SK-N-SH (cell line): Measurements from ENCODE around the gene AUTS2. TPM values are rescaled to one million over a fixed set of nuclear protein-coding genes. Genes with fewer than 3 reads are reported as not detected.

Experiments used
- CTCF ChIA-PET: fragments of 300-600, 350-600 bp; formaldehyde crosslinking; extraction: SDS; loops from one replicate; lab custom pipeline; 2021; lab: Yijun Ruan, JAX
- POLR2A ChIA-PET: fragments of 350-600 bp; sonication (Branson Sonifier 250); formaldehyde crosslinking; extraction: SDS; loops from one replicate; lab custom pipeline; 2020; ENCODE audit warnings: antibody characterized with exemption, inconsistent platforms; lab: Yijun Ruan, JAX
- DNase-seq: peaks from one replicate; pipeline ENCODE4 v3.0.0; 2012
- H2AFZ ChIP-seq: fragments of 200-600 bp; sonication (generic); 2 replicates; pipeline ENCODE4 v1.8.1; 2016; ENCODE audit warnings: antibody characterized with exemption, mild to moderate bottlenecking, low read depth
- H3F3A ChIP-seq: fragments of 200-600 bp; sonication (generic); replicated peaks from 2 replicates; pipeline ENCODE3; 2016; ENCODE audit warnings: antibody characterized with exemption, mild to moderate bottlenecking; ENCODE audit not compliant: insufficient read depth
- H3K27ac ChIP-seq, 2 experiments: fragments of 200-500 bp in 1 of 2; fragments of 200-600 bp in 1 of 2; sonication (Bioruptor generic) in 1 of 2; sonication (generic), shearing (Covaris generic) in 1 of 2; 2 replicates each; pipeline versions ENCODE4 v1.5.1 to v1.6.1; 2014 to 2016; ENCODE audit warnings: low read depth in 2 of 2, inconsistent platforms in 1 of 2, low read length in 1 of 2, mild to moderate bottlenecking in 1 of 2, mixed read lengths in 1 of 2
- H3K27me3 ChIP-seq: fragments of 200-600 bp; sonication (generic), shearing (Covaris generic); 2 replicates; pipeline ENCODE4 v1.6.1; 2016; ENCODE audit warnings: mixed run types; ENCODE audit not compliant: insufficient read depth
- H3K36me3 ChIP-seq, 2 experiments: fragments of 200-500 bp in 1 of 2; fragments of 200-600 bp in 1 of 2; sonication (Bioruptor generic) in 1 of 2; sonication (generic) in 1 of 2; replicated peaks in 1 of 2; 2 replicates each; pipeline versions ENCODE3 to v1.5.1; 2014 to 2016; ENCODE audit warnings: low read length in 1 of 2, mild to moderate bottlenecking in 1 of 2; ENCODE audit not compliant: insufficient read depth in 2 of 2, control insufficient read depth in 1 of 2
- H3K4me1 ChIP-seq, 2 experiments: fragments of 200-500 bp in 1 of 2; fragments of 200-600 bp in 1 of 2; sonication (Bioruptor generic) in 1 of 2; sonication (generic), shearing (Covaris generic) in 1 of 2; 2 replicates each; pipeline versions ENCODE4 v1.5.1 to v1.6.1; 2014 to 2016; ENCODE audit warnings: low read depth in 1 of 2, low read length in 1 of 2, mixed run types in 1 of 2; ENCODE audit not compliant: insufficient read depth in 2 of 2, control insufficient read depth in 1 of 2
- H3K4me2 ChIP-seq: fragments of 200-600 bp; sonication (generic), shearing (Covaris generic); 2 replicates; pipeline ENCODE4 v1.6.1; 2017; ENCODE audit warnings: mixed run types
- H3K4me3 ChIP-seq, 2 experiments: fragments of 200-500 bp in 1 of 2; fragments of 200-600 bp in 1 of 2; sonication (Bioruptor generic) in 1 of 2; sonication (generic), shearing (Covaris generic) in 1 of 2; 2 replicates each; pipeline versions ENCODE4 v1.5.1 to v1.8.1; 2014 to 2016; ENCODE audit warnings: low read depth in 2 of 2, inconsistent platforms in 1 of 2, low read length in 1 of 2, mild to moderate bottlenecking in 1 of 2, mixed read lengths in 1 of 2, moderate library complexity in 1 of 2
- H3K79me2 ChIP-seq: fragments of 200-600 bp; sonication (generic); 2 replicates; pipeline ENCODE4 v1.8.1; 2017; ENCODE audit warnings: mild to moderate bottlenecking; ENCODE audit not compliant: insufficient read depth
- H3K9ac ChIP-seq: fragments of 200-600 bp; sonication (generic); 2 replicates; pipeline ENCODE4 v1.6.1; 2017; ENCODE audit warnings: mixed run types
- H3K9me2 ChIP-seq: fragments of 200-600 bp; sonication (generic); 2 replicates; pipeline ENCODE4 v1.6.1; 2017; ENCODE audit warnings: mixed run types
- H3K9me3 ChIP-seq: fragments of 200-600 bp; sonication (generic); 2 replicates; pipeline ENCODE4 v1.6.1; 2017; ENCODE audit warnings: mixed run types, mild to moderate bottlenecking, moderate library complexity
- H4K20me1 ChIP-seq: fragments of 200-600 bp; sonication (generic); 2 replicates; pipeline ENCODE4 v1.6.1; 2017; ENCODE audit warnings: mild to moderate bottlenecking, mixed run types; ENCODE audit not compliant: insufficient read depth
- ELF1 ChIP-seq: IDR thresholded peaks from 2 replicates; pipeline ENCODE4 v1.4.0; 2012
- EP300 ChIP-seq, 2 experiments: IDR thresholded peaks; 2 replicates each; pipeline versions ENCODE4 v1.4.0 to v1.6.1; 2012; ENCODE audit warnings: borderline replicate concordance in 1 of 2, low read depth in 1 of 2, low read length in 1 of 2
- FOXJ3 ChIP-seq: sonication (generic); formaldehyde crosslinking; IDR thresholded peaks from 2 replicates; pipeline ENCODE4 v1.5.1; 2020; ENCODE audit warnings: mild to moderate bottlenecking, missing genetic modification reagents
- GABPA ChIP-seq: IDR thresholded peaks from 2 replicates; pipeline ENCODE4 v1.4.0; 2012; ENCODE audit warnings: low read depth, mild to moderate bottlenecking
- GATA2 ChIP-seq: sonication (generic); formaldehyde crosslinking; IDR thresholded peaks from 2 replicates; pipeline ENCODE4 v1.5.0; 2020; ENCODE audit warnings: mild to moderate bottlenecking, missing genetic modification reagents
- MXI1 ChIP-seq: IDR thresholded peaks from 2 replicates; pipeline ENCODE4 v1.6.1; 2012; ENCODE audit warnings: mild to moderate bottlenecking, low read depth, low read length, improper control_type of control experiment
- NFIC ChIP-seq: IDR thresholded peaks from 2 replicates; pipeline ENCODE4 v1.4.0; 2012; ENCODE audit warnings: borderline replicate concordance
- RAD21 ChIP-seq: IDR thresholded peaks from 2 replicates; pipeline ENCODE4 v1.6.1; 2012; ENCODE audit warnings: mild to moderate bottlenecking, low read length
- RCOR1 ChIP-seq: fragments of 150-350 bp; IDR thresholded peaks from 2 replicates; pipeline ENCODE4 v1.6.1; 2017; ENCODE audit warnings: antibody characterized with exemption, low read length
- REST ChIP-seq: IDR thresholded peaks from 2 replicates; pipeline ENCODE4 v1.6.1; 2012; ENCODE audit warnings: mild to moderate bottlenecking, low read depth, low read length, moderate library complexity
- SIN3A ChIP-seq: IDR thresholded peaks from 2 replicates; pipeline ENCODE4 v1.6.1; 2012; ENCODE audit warnings: low read depth, mild to moderate bottlenecking, low read length, moderate library complexity, borderline replicate concordance
- TAF1 ChIP-seq: IDR thresholded peaks from 2 replicates; pipeline ENCODE4 v1.6.1; 2012; ENCODE audit warnings: low read depth, mild to moderate bottlenecking, low read length, moderate library complexity, borderline replicate concordance
- TEAD4 ChIP-seq: IDR thresholded peaks from 2 replicates; pipeline ENCODE4 v1.4.0; 2012; ENCODE audit warnings: mild to moderate bottlenecking, borderline replicate concordance; ENCODE audit not compliant: insufficient read depth
- USF2 ChIP-seq: fragments of 150-350 bp; IDR thresholded peaks from 2 replicates; pipeline ENCODE4 v1.6.1; 2017; ENCODE audit warnings: antibody characterized with exemption, low read length, low read depth, borderline replicate concordance
- WGBS: methylation state at CpG from one replicate; pipeline ENCODE4 v1.1.6; 2017; ENCODE audit warnings: low lambda C conversion rate; 5-methylcytosine and 5-hydroxymethylcytosine counted together
- polyA plus RNA-seq, 3 experiments: library from polyadenylated mRNA; depleted of rRNA; stranded (reverse); fragments of >200 nt; gene quantifications; 2 replicates each; pipeline ENCODE4 v1.2.3, GENCODE V29; 2012
- TF ChIP-seq, protein P1 (sequence below): fragments of 200-600 bp; sonication (generic); IDR thresholded peaks from 2 replicates; pipeline ENCODE4 v1.6.1; 2017; ENCODE audit warnings: antibody characterized with exemption, mild to moderate bottlenecking, moderate library complexity

The AUTS2 gene
- polyA plus RNA-seq, 1 of the 3 experiments (the other 2 are of a cell fraction): 15.6 TPM

DNA sequence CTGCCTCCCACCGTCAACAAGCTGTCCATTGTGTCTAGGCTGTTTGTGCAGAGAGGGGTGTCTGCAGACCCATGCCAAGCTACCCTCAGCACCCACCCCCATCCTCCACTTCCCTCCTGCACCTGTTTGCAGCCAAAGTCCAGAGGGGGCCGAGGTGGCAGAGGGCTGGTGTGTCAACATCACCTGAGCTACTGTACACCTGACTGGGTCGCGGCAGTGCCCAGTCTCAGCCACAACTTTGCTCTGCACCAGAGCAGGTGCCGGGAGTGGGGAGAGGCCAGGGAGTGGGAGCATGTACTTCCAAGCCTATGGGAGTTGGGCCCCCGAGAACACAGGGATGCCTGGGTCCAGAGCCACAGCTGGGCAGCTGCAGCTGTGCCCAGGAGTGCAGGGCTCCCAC, 93.1 kb downstream of the AUTS2 start:
- TF ChIP-seq MXI1 (no peak), TAF1 (no peak), GABPA (no peak), NFIC (no peak), FOXJ3 (CRISPR knock-in tag) (no peak), REST (no peak), EP300 (IDR thresholded peaks at IDR 0.05; ENCODE audit: borderline replicate concordance in 1 of 2, low read depth in 1 of 2, low read length in 1 of 2) (no peak), RCOR1 (no peak), SIN3A (no peak), RAD21 (no peak), TEAD4 (no peak), GATA2 (CRISPR knock-in tag) (no peak), ELF1 (no peak), USF2 (no peak)
- TF ChIP-seq, protein P1, sequence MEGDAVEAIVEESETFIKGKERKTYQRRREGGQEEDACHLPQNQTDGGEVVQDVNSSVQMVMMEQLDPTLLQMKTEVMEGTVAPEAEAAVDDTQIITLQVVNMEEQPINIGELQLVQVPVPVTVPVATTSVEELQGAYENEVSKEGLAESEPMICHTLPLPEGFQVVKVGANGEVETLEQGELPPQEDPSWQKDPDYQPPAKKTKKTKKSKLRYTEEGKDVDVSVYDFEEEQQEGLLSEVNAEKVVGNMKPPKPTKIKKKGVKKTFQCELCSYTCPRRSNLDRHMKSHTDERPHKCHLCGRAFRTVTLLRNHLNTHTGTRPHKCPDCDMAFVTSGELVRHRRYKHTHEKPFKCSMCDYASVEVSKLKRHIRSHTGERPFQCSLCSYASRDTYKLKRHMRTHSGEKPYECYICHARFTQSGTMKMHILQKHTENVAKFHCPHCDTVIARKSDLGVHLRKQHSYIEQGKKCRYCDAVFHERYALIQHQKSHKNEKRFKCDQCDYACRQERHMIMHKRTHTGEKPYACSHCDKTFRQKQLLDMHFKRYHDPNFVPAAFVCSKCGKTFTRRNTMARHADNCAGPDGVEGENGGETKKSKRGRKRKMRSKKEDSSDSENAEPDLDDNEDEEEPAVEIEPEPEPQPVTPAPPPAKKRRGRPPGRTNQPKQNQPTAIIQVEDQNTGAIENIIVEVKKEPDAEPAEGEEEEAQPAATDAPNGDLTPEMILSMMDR: no peak
- TF ChIP-seq, all 33 proteins: peak for 0
- WGBS: 94% methylated on average over 5 of the region's 6 CpGs
- POLR2A ChIA-PET: no interaction called here
- Histone ChIP-seq H3K4me2 (no peak overlapping the region), H3K9me2 (no peaks in the 10 kb centered on the region), H3K36me3 (no peaks in the 10 kb centered on the region), H3K9ac (no peak overlapping the region), H3K79me2 (0 out of 2 replicates have a peak, but pooled peaks cover 5% of the 10 kb centered on the region), H3F3A (no peaks in the 10 kb centered on the region), H2AFZ (no peak overlapping the region), H3K27ac (no peak overlapping the region), H3K9me3 (no peaks in the 10 kb centered on the region), H4K20me1 (peaks cover 3% of the 10 kb centered on the region; the same call in 1 of the 2 replicates), H3K4me3 (no peak overlapping the region), H3K4me1 (peaks cover 0 to 16% of the 10 kb centered on the region in 2 experiments; a peak in 2 of 4 replicates), H3K27me3 (no peaks in the 10 kb centered on the region)
- CTCF ChIA-PET: interaction anchor here (3.6 kb wide), 1 partner anchor 14 kb away, joined by 12 read pairs; no protein-coding TSS in a partner anchor
- no peak for DNase-seq
